Endodermal cell (in vitro differentiated cells): Measurements from ENCODE around the gene GALNT12. TPM values are rescaled to one million over a fixed set of nuclear protein-coding genes. Genes with fewer than 3 reads are reported as not detected.

Experiments
- DNase-seq: peaks from one replicate; pipeline ENCODE4 v3.0.0-alpha.2; 2017
- H3K27ac ChIP-seq: 2 replicates; pipeline ENCODE4 v1.5.1; 2013; ENCODE audit warnings: mild to moderate bottlenecking, low read depth, low read length, moderate library complexity
- H3K27me3 ChIP-seq: 2 replicates; pipeline ENCODE4 v1.6.1; 2013; ENCODE audit warnings: mild to moderate bottlenecking, low read length, moderate library complexity; ENCODE audit not compliant: insufficient read depth, control insufficient read depth, poor library complexity, severe bottlenecking
- H3K36me3 ChIP-seq: 2 replicates; pipeline ENCODE4 v1.7.0; 2013; ENCODE audit warnings: mild to moderate bottlenecking, low read length, moderate library complexity; ENCODE audit not compliant: control insufficient read depth, insufficient read depth
- H3K4me1 ChIP-seq: one replicate; pipeline ENCODE4 v1.7.0; 2013; ENCODE audit warnings: low read length; ENCODE audit not compliant: control insufficient read depth, insufficient read depth
- H3K4me3 ChIP-seq: 2 replicates; pipeline ENCODE4 v1.5.1; 2013; ENCODE audit warnings: mild to moderate bottlenecking, low read length, moderate library complexity
- H3K9ac ChIP-seq: 2 replicates; pipeline ENCODE4 v1.6.1; 2013; ENCODE audit warnings: mild to moderate bottlenecking, low read length, moderate library complexity; ENCODE audit not compliant: poor library complexity, severe bottlenecking; ENCODE audit errors: extremely low read depth
- H3K9me3 ChIP-seq: 2 replicates; pipeline ENCODE4 v1.6.1; 2013; ENCODE audit warnings: mild to moderate bottlenecking, low read length, moderate library complexity; ENCODE audit not compliant: control insufficient read depth
- H3K27ac Mint-ChIP-seq: 2 replicates; pipeline ENCODE4 v1.8.0; 2020; ENCODE audit warnings: mixed read lengths
- H3K27me3 Mint-ChIP-seq: 2 replicates; pipeline ENCODE4 v1.8.0; 2021; ENCODE audit warnings: mild to moderate bottlenecking, mixed read lengths; ENCODE audit not compliant: insufficient read depth
- H3K36me3 Mint-ChIP-seq: 2 replicates; pipeline ENCODE4 v1.8.0; 2020; ENCODE audit warnings: low read depth, mixed read lengths
- H3K4me1 Mint-ChIP-seq: 2 replicates; pipeline ENCODE4 v1.8.0; 2020; ENCODE audit warnings: mixed read lengths
- H3K4me3 Mint-ChIP-seq: 2 replicates; pipeline ENCODE4 v1.8.0; 2020; ENCODE audit warnings: mild to moderate bottlenecking, moderate library complexity, mixed read lengths
- H3K9me3 Mint-ChIP-seq: 2 replicates; pipeline ENCODE4 v1.8.0; 2020; ENCODE audit warnings: mild to moderate bottlenecking, mixed read lengths
- CTCF ChIP-seq: fragments of 200-600 bp; sonication (generic); conservative IDR thresholded peaks from 2 replicates; pipeline ENCODE4 v1.5.0; 2021; ENCODE audit warnings: antibody characterized with exemption, mild to moderate bottlenecking
- WGBS, 2 experiments: methylation state at CpG; one replicate each; pipeline versions ENCODE4 v1.1.5 to v1.1.7; 2013; ENCODE audit warnings: missing lambda C conversion rate in 2 of 2, mixed read lengths in 1 of 2; ENCODE audit not compliant: insufficient coverage in 1 of 2, insufficient read length in 1 of 2; 5-methylcytosine and 5-hydroxymethylcytosine counted together
- total RNA-seq, 2 donors: library from RNA; stranded (reverse); fragmentation: NEBNext Ultra II Directional in 1 of 2; extraction: Animal tissue kit (Norgen Biotek cat#: 25700) in 1 of 2; gene quantifications; 2 replicates in 1 of 2; 3 replicates in 1 of 2; pipeline ENCODE4 v1.2.1, GENCODE V29; 2021

The GALNT12 gene
- total RNA-seq, 2 donors from 2014 or later, result 24.0 to 56.3 TPM

DNA sequence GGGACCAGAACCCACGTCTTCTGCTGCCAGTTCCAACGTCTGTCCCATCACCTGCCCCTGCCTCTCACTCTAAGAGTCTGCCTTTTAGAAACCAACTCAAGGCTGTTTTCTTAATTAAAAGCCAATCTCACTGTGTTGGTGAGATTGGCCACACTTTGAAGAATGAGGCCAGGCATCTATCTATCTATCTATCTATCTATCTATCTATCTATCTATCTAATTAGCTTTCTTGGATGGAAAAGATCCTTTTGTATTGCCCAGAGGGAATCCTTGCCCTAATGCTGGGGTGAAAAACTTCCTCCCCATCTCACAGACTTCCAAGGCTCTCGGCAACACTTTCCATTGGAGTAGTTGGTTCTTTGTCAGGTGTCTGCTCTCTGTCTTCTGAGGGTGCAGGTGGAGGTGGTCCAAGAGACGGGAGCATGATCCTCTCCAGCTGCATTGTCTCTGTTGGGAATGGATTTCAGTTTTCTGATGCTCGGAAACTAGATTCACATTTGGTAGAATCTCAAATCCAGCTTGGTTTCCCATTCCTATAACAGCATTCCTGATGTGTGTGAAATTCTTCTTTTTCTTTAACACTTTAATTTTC lies 57.9 kb downstream of the GALNT12 start:
- Mint-ChIP-seq H3K27me3 (peaks cover 6% of the 10 kb centered on the region), H3K36me3 (no peaks in the 10 kb centered on the region), H3K27ac (no peak overlapping the region), H3K4me1 (no peaks in the 10 kb centered on the region), H3K4me3 (no peak overlapping the region), H3K9me3 (no peaks in the 10 kb centered on the region)
- no peak for DNase-seq
- no peak for TF ChIP-seq CTCF
- Histone ChIP-seq H3K36me3 (no peaks in the 10 kb centered on the region), H3K9me3 (no peaks in the 10 kb centered on the region), H3K27me3 (no peaks in the 10 kb centered on the region), H3K9ac (no peak overlapping the region), H3K4me1 (no peaks in the 10 kb centered on the region), H3K27ac (no peak overlapping the region), H3K4me3 (no peak overlapping the region)
- WGBS, 2 experiments, result 89 to 100% methylated on average over 4 to 5 of the region's 5 CpGs

DNA sequence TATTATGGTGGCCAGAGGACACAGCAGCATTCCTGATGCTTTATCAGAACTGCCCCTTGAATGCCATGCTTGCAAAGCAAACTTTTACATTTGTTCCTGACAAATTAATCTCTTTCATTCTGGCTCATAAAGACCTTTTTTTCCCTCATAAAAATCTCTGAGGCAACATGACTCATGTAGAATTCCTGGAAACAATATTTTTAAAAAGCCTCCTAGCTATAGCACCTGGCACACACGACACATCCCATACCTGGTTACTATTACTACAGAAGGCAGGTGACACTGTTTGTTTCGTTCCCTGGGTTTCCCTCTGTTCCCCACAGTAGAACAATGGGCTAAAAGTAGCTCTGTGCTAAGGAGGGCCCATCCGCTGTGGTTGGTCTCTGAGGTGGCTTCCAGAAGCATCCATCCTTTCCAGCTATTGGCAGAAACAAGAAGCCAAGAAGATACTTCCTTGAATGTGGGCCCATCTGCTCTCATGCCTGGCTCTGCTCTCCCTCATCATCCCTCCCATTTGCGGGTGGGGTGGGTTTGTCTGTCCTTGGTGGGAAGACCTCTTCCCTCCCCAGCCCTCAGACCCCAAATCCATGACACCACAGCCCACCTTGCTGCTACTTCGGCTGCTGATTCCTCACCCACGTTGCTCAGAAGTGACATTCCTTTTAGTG lies 59.1 kb downstream of the GALNT12 start:
- DNase-seq, result no peak
- Mint-ChIP-seq H3K27ac (no peak overlapping the region), H3K36me3 (no peaks in the 10 kb centered on the region), H3K4me1 (no peaks in the 10 kb centered on the region), H3K4me3 (no peak overlapping the region), H3K9me3 (no peaks in the 10 kb centered on the region), H3K27me3 (peaks cover 7% of the 10 kb centered on the region)
- Histone ChIP-seq H3K27me3 (no peaks in the 10 kb centered on the region), H3K4me1 (no peaks in the 10 kb centered on the region), H3K9me3 (no peaks in the 10 kb centered on the region), H3K9ac (no peak overlapping the region), H3K4me3 (no peak overlapping the region), H3K27ac (no peak overlapping the region), H3K36me3 (no peaks in the 10 kb centered on the region)
- 65 to 82% methylated on average over 2 to 6 of the region's 6 CpGs for WGBS, 2 experiments
- no peak for TF ChIP-seq CTCF

DNA sequence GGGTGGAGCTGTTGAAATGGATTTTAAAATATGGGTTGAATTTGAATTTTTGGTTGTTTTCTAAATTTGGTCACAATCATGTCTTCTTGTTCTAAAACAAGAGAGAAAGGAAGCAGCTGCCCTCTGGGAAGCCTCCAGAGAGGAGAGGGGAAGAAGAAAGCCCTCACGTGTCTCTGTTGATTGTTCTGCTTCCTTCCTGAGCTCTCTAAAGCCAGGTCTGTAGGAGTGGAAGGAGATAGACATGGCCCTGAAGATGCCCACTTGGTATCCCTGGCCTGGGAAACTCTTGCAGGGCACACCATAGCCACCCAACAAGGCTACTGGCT lies 59.6 kb downstream of the GALNT12 start:
- no peaks in the 10 kb centered on the region for H3K4me1 ChIP-seq
- 90% methylated on average over 1 of the region's 1 CpG; no CpG with 5 or more reads in 1 of the 2 experiments for WGBS, 2 experiments

More for the DNA sequence above, 59.6 kb downstream of the GALNT12 start:
- Mint-ChIP-seq H3K4me1 (no peaks in the 10 kb centered on the region), H3K27me3 (peaks cover 9% of the 10 kb centered on the region), H3K9me3 (no peaks in the 10 kb centered on the region), H3K4me3 (no peak overlapping the region), H3K36me3 (no peaks in the 10 kb centered on the region), H3K27ac (no peak overlapping the region)
- Histone ChIP-seq H3K27me3 (no peaks in the 10 kb centered on the region), H3K4me3 (no peak overlapping the region), H3K36me3 (no peaks in the 10 kb centered on the region), H3K27ac (no peak overlapping the region), H3K9ac (no peak overlapping the region), H3K9me3 (no peaks in the 10 kb centered on the region)
- no peak for DNase-seq
- TF ChIP-seq CTCF, result no peak
